ENCODE data around the gene USF2.

Gene USF2

GRCh38 chr19:35318679-35319448 is 50.1 kb downstream of the USF2 start:
- Histone ChIP-seq H3K4me3 (ENCODE audit: insufficient read depth, low read depth, low read length, poor library complexity, severe bottlenecking) (no peak overlapping the region), H3K36me3 (ENCODE audit: control insufficient read depth, insufficient read depth, low read length) (no peaks in the 10 kb centered on the region), H3K27ac (ENCODE audit: insufficient read depth, low read length, poor library complexity, severe bottlenecking) (no peak overlapping the region), H3K9me3 (ENCODE audit: control insufficient read depth, low read length) (no peaks in the 10 kb centered on the region), H3K4me1 (ENCODE audit: control insufficient read depth, insufficient read depth, low read length, poor library complexity, severe bottlenecking) (peaks cover 5% of the 10 kb centered on the region), H3K27me3 (replicated peaks; ENCODE audit: control insufficient read depth, insufficient read depth, low read length, poor library complexity, severe bottlenecking) (no peaks in the 10 kb centered on the region)
- no peak for DNase-seq

GRCh38 chr19:35320065-35320713 is 51.4 kb downstream of the USF2 start:
- Histone ChIP-seq H3K4me3 (ENCODE audit: insufficient read depth, low read depth, low read length, poor library complexity, severe bottlenecking) (no peak overlapping the region), H3K9me3 (ENCODE audit: control insufficient read depth, low read length) (no peaks in the 10 kb centered on the region), H3K4me1 (ENCODE audit: control insufficient read depth, insufficient read depth, low read length, poor library complexity, severe bottlenecking) (peaks cover 5% of the 10 kb centered on the region), H3K36me3 (ENCODE audit: control insufficient read depth, insufficient read depth, low read length) (no peaks in the 10 kb centered on the region), H3K27ac (ENCODE audit: insufficient read depth, low read length, poor library complexity, severe bottlenecking) (no peak overlapping the region), H3K27me3 (replicated peaks; ENCODE audit: control insufficient read depth, insufficient read depth, low read length, poor library complexity, severe bottlenecking) (no peaks in the 10 kb centered on the region)
- no peak for DNase-seq

GRCh38 chr19:35321291-35321690 is 52.5 kb downstream of the USF2 start:
- DNase-seq: no peak
- Histone ChIP-seq H3K36me3 (ENCODE audit: control insufficient read depth, insufficient read depth, low read length) (no peaks in the 10 kb centered on the region), H3K27ac (ENCODE audit: insufficient read depth, low read length, poor library complexity, severe bottlenecking) (no peak overlapping the region), H3K27me3 (replicated peaks; ENCODE audit: control insufficient read depth, insufficient read depth, low read length, poor library complexity, severe bottlenecking) (no peaks in the 10 kb centered on the region), H3K4me3 (ENCODE audit: insufficient read depth, low read depth, low read length, poor library complexity, severe bottlenecking) (no peak overlapping the region), H3K9me3 (ENCODE audit: control insufficient read depth, low read length) (no peaks in the 10 kb centered on the region), H3K4me1 (ENCODE audit: control insufficient read depth, insufficient read depth, low read length, poor library complexity, severe bottlenecking) (peaks cover 5% of the 10 kb centered on the region)

- H3K9me3 ChIP-seq (ENCODE audit: control insufficient read depth, low read length): no peaks in the 10 kb centered on the region
- no peak overlapping the region for H3K27ac ChIP-seq (ENCODE audit: insufficient read depth, low read length, poor library complexity, severe bottlenecking)
- no peak overlapping the region for H3K4me3 ChIP-seq (ENCODE audit: insufficient read depth, low read depth, low read length, poor library complexity, severe bottlenecking)
- DNase-seq: no peak
- H3K4me1 ChIP-seq (ENCODE audit: control insufficient read depth, insufficient read depth, low read length, poor library complexity, severe bottlenecking): peaks cover 5% of the 10 kb centered on the region
- no peaks in the 10 kb centered on the region for H3K27me3 ChIP-seq (replicated peaks; ENCODE audit: control insufficient read depth, insufficient read depth, low read length, poor library complexity, severe bottlenecking)
- no peaks in the 10 kb centered on the region for H3K36me3 ChIP-seq (ENCODE audit: control insufficient read depth, insufficient read depth, low read length)
Measured at GRCh38 chr19:35322014-35322413, 53.3 kb downstream of the USF2 start.

GRCh38 chr19:35327642-35328041 is 58.9 kb downstream of the USF2 start:
- no peak for DNase-seq
- no peak overlapping the region for H3K4me3 ChIP-seq (ENCODE audit: insufficient read depth, low read depth, low read length, poor library complexity, severe bottlenecking)
- H3K27ac ChIP-seq (ENCODE audit: insufficient read depth, low read length, poor library complexity, severe bottlenecking): no peak overlapping the region
- H3K4me1 ChIP-seq (ENCODE audit: control insufficient read depth, insufficient read depth, low read length, poor library complexity, severe bottlenecking): no peaks in the 10 kb centered on the region
- no peaks in the 10 kb centered on the region for H3K36me3 ChIP-seq (ENCODE audit: control insufficient read depth, insufficient read depth, low read length)
- no peaks in the 10 kb centered on the region for H3K27me3 ChIP-seq (replicated peaks; ENCODE audit: control insufficient read depth, insufficient read depth, low read length, poor library complexity, severe bottlenecking)
- no peaks in the 10 kb centered on the region for H3K9me3 ChIP-seq (ENCODE audit: control insufficient read depth, low read length)

GRCh38 chr19:35328851-35329285 is 60.1 kb downstream of the USF2 start, which contains the start of gene CD22:
CD22 (plus strand) TSS chr19:35329187; CDS start chr19:35332041, 2,854 bp downstream.
- H3K36me3 ChIP-seq (ENCODE audit: control insufficient read depth, insufficient read depth, low read length): no peaks in the 10 kb centered on the region
- H3K27me3 ChIP-seq (replicated peaks; ENCODE audit: control insufficient read depth, insufficient read depth, low read length, poor library complexity, severe bottlenecking): no peaks in the 10 kb centered on the region
- no peaks in the 10 kb centered on the region for H3K4me1 ChIP-seq (ENCODE audit: control insufficient read depth, insufficient read depth, low read length, poor library complexity, severe bottlenecking)
- no peak within 1 kb of the TSS for H3K4me3 ChIP-seq (ENCODE audit: insufficient read depth, low read depth, low read length, poor library complexity, severe bottlenecking)
- DNase-seq: no peak
- no peak within 1 kb of the TSS for H3K27ac ChIP-seq (ENCODE audit: insufficient read depth, low read length, poor library complexity, severe bottlenecking)
- H3K9me3 ChIP-seq (ENCODE audit: control insufficient read depth, low read length): no peaks in the 10 kb centered on the region

- H3K27ac ChIP-seq (ENCODE audit: insufficient read depth, low read length, poor library complexity, severe bottlenecking): no peak overlapping the region
- H3K9me3 ChIP-seq (ENCODE audit: control insufficient read depth, low read length): no peaks in the 10 kb centered on the region
- no peaks in the 10 kb centered on the region for H3K27me3 ChIP-seq (replicated peaks; ENCODE audit: control insufficient read depth, insufficient read depth, low read length, poor library complexity, severe bottlenecking)
- no peak overlapping the region for H3K4me3 ChIP-seq (ENCODE audit: insufficient read depth, low read depth, low read length, poor library complexity, severe bottlenecking)
- no peaks in the 10 kb centered on the region for H3K4me1 ChIP-seq (ENCODE audit: control insufficient read depth, insufficient read depth, low read length, poor library complexity, severe bottlenecking)
- no peaks in the 10 kb centered on the region for H3K36me3 ChIP-seq (ENCODE audit: control insufficient read depth, insufficient read depth, low read length)
- DNase-seq: no peak
Measured at GRCh38 chr19:35329323-35329722, 60.6 kb downstream of the USF2 start.
